HepG2 (cell line): ENCODE results near the gene TMEM270. TPM values are rescaled to one million over a fixed set of nuclear protein-coding genes. Genes with fewer than 3 reads are reported as not detected.

Source experiments
- BORCS8-MEF2B ChIP-seq: sonication (generic); formaldehyde crosslinking; IDR thresholded peaks from 2 replicates; pipeline ENCODE4 v1.8.0; 2022; ENCODE audit warnings: mild to moderate bottlenecking, missing genetic modification reagents
- CAMTA2 ChIP-seq: sonication (generic); formaldehyde crosslinking; IDR thresholded peaks from 2 replicates; pipeline ENCODE4 v1.4.0; 2020; ENCODE audit warnings: mild to moderate bottlenecking, missing genetic modification reagents, borderline replicate concordance
- CSRNP1 ChIP-seq: sonication (generic); formaldehyde crosslinking; IDR thresholded peaks from 2 replicates; pipeline ENCODE4 v1.8.1; 2023; ENCODE audit warnings: mild to moderate bottlenecking, missing genetic modification reagents
- FOXP1 ChIP-seq, 2 experiments: fragments of 450-650 bp in 1 of 2; IDR thresholded peaks; 2 replicates each; pipeline ENCODE4 v1.6.1; 2017 to 2018; ENCODE audit warnings: antibody characterized with exemption in 1 of 2
- NCOA1 ChIP-seq: sonication (generic); formaldehyde crosslinking; IDR thresholded peaks from 2 replicates; pipeline ENCODE4 v1.9.0; 2021; ENCODE audit warnings: missing genetic modification reagents
- NPAS2 ChIP-seq: sonication (generic); formaldehyde crosslinking; IDR thresholded peaks from 2 replicates; pipeline ENCODE4 v1.8.0; 2022; ENCODE audit warnings: mild to moderate bottlenecking, missing genetic modification reagents, borderline replicate concordance
- PATZ1 ChIP-seq: sonication (generic); formaldehyde crosslinking; IDR thresholded peaks from 2 replicates; pipeline ENCODE4 v1.4.0; 2020; ENCODE audit warnings: missing genetic modification reagents
- PHF21A ChIP-seq: sonication (generic); formaldehyde crosslinking; IDR thresholded peaks from 2 replicates; pipeline ENCODE4 v1.5.0; 2020; ENCODE audit warnings: mild to moderate bottlenecking, missing genetic modification reagents
- PPARG ChIP-seq: conservative IDR thresholded peaks from 2 replicates; pipeline ENCODE4 v1.6.1; 2016; ENCODE audit warnings: missing biosample characterization, missing genetic modification reagents
- SP5 ChIP-seq: IDR thresholded peaks from 2 replicates; pipeline ENCODE4 v1.6.1; 2016; ENCODE audit warnings: low read depth, borderline replicate concordance
- TEAD3 ChIP-seq: optimal IDR thresholded peaks from 2 replicates; pipeline ENCODE3; 2016; ENCODE audit warnings: borderline replicate concordance
- ZC3H13 ChIP-seq: sonication (generic); formaldehyde crosslinking; IDR thresholded peaks from 2 replicates; pipeline ENCODE4 v1.8.1; 2023; ENCODE audit warnings: mild to moderate bottlenecking, missing genetic modification reagents, moderate library complexity
- ZMAT3 ChIP-seq: sonication (generic); formaldehyde crosslinking; conservative IDR thresholded peaks from 2 replicates; pipeline ENCODE4 v1.7.0; 2021; ENCODE audit warnings: missing genetic modification reagents
- ZNF33B ChIP-seq: sonication (generic); formaldehyde crosslinking; IDR thresholded peaks from 2 replicates; pipeline ENCODE4 v1.5.1; 2020; ENCODE audit warnings: mild to moderate bottlenecking, missing genetic modification reagents
- ZNF432 ChIP-seq: sonication (generic); formaldehyde crosslinking; IDR thresholded peaks from 2 replicates; pipeline ENCODE4 v1.5.0; 2020; ENCODE audit warnings: missing genetic modification reagents, mild to moderate bottlenecking, borderline replicate concordance
- ZNF496 ChIP-seq: sonication (generic); formaldehyde crosslinking; IDR thresholded peaks from 2 replicates; pipeline ENCODE4 v1.8.1; 2023; ENCODE audit warnings: mild to moderate bottlenecking, moderate library complexity, missing genetic modification reagents; ENCODE audit not compliant: insufficient replicate concordance
- ZNF619 ChIP-seq: sonication (generic); formaldehyde crosslinking; IDR thresholded peaks from 2 replicates; pipeline ENCODE4 v1.4.0; 2020; ENCODE audit warnings: mild to moderate bottlenecking, missing genetic modification reagents
- ZNF691 ChIP-seq: sonication (generic); formaldehyde crosslinking; IDR thresholded peaks from 2 replicates; pipeline ENCODE4 v1.4.0; 2020; ENCODE audit warnings: missing genetic modification reagents, low read depth, mild to moderate bottlenecking, borderline replicate concordance
- ZNF839 ChIP-seq: sonication (generic); formaldehyde crosslinking; IDR thresholded peaks from 2 replicates; pipeline ENCODE4 v1.4.0; 2020; ENCODE audit warnings: missing genetic modification reagents, mild to moderate bottlenecking, borderline replicate concordance
- ZNF878 ChIP-seq: sonication (generic); formaldehyde crosslinking; IDR thresholded peaks from 2 replicates; pipeline ENCODE4 v1.8.1; 2023; ENCODE audit warnings: mild to moderate bottlenecking, missing genetic modification reagents, moderate library complexity
- ZSCAN25 ChIP-seq: sonication (generic); formaldehyde crosslinking; IDR thresholded peaks from 2 replicates; pipeline ENCODE4 v1.8.0; 2022; ENCODE audit warnings: mild to moderate bottlenecking, missing genetic modification reagents
- ZSCAN30 ChIP-seq: sonication (generic); formaldehyde crosslinking; IDR thresholded peaks from 2 replicates; pipeline ENCODE4 v1.5.0; 2020; ENCODE audit warnings: mild to moderate bottlenecking, missing genetic modification reagents
- polyA plus RNA-seq, 8 experiments: library from polyadenylated mRNA; depleted of rRNA in 3 of 8; stranded (reverse) in 7 of 8; unstranded in 1 of 8; fragments of >200 nt; fragmentation: Illumina TruSeq in 4 of 8; extraction: Trizol in 4 of 8; gene quantifications; 2 replicates each; pipeline versions ENCODE4 v1.2.1 to v1.2.3, GENCODE V29; 2011 to 2016; ENCODE audit warnings: low read depth in 4 of 8, missing spikeins in 1 of 8, mixed read lengths in 1 of 8; ENCODE audit not compliant: insufficient read depth in 1 of 8
- total RNA-seq, 5 experiments: library from RNA; depleted of rRNA; stranded (reverse); fragments of >200 nt; fragmentation: Illumina TruSeq; extraction: Trizol; gene quantifications; 2 replicates each; pipeline ENCODE4 v1.2.3, GENCODE V29; 2016; ENCODE audit warnings: low read depth in 1 of 5
- TF ChIP-seq, protein P1 (sequence below): sonication (generic); formaldehyde crosslinking; IDR thresholded peaks from 2 replicates; pipeline ENCODE4 v1.4.0; 2020; ENCODE audit warnings: missing genetic modification reagents

TMEM270 gene
- total and polyA plus RNA-seq, 2 of the 13 experiments (the other 11 are each of a cell fraction or from before 2014, with no cell fraction given), result not detected

GRCh38 chr7:73831834-73832651 lies 28.9 kb upstream of the TMEM270 start (continued):
- TF ChIP-seq ZNF432 (CRISPR knock-in tag) (no peak), SP5 (CRISPR knock-in tag) (peak; percentile 65; the same call in 1 of the 2 replicates), PATZ1 (CRISPR knock-in tag) (peak; percentile 68; the same call in 1 of the 2 replicates), PHF21A (CRISPR knock-in tag) (peak; percentile 52), NPAS2 (no peak), CSRNP1 (0 out of 2 replicates have a peak, but pooled peaks have one; percentile 51), FOXP1 (IDR thresholded peaks at IDR 0.05) (no peak), FOXP1 (CRISPR knock-in tag; IDR thresholded peaks at IDR 0.05) (peak; percentile 60), ZSCAN25 (CRISPR knock-in tag) (no peak; the same call in 1 of the 2 replicates), ZNF839 (CRISPR knock-in tag) (peak; percentile 68; the same call in 1 of the 2 replicates), ZNF619 (CRISPR knock-in tag) (0 out of 2 replicates have a peak, but pooled peaks have one; percentile 17), CAMTA2 (CRISPR knock-in tag) (peak; percentile 52; the same call in 1 of the 2 replicates), ZNF33B (CRISPR knock-in tag) (0 out of 2 replicates have a peak, but pooled peaks have one; percentile 70), ZNF496 (CRISPR knock-in tag) (no peak), ZNF878 (CRISPR knock-in tag) (0 out of 2 replicates have a peak, but pooled peaks have one; percentile 35), NCOA1 (CRISPR knock-in tag) (no peak), ZNF691 (CRISPR knock-in tag) (0 out of 2 replicates have a peak, but pooled peaks have one; percentile 52), ZC3H13 (CRISPR knock-in tag) (0 out of 2 replicates have a peak, but pooled peaks have one; percentile 69), PPARG (0 out of 2 replicates have a peak, but pooled peaks have one; percentile 13), BORCS8-MEF2B (peak; percentile 43; the same call in 1 of the 2 replicates), ZSCAN30 (CRISPR knock-in tag) (no peak), TEAD3 (CRISPR knock-in tag) (no peak), ZMAT3 (CRISPR knock-in tag) (peak; percentile 83)
- TF ChIP-seq, protein P1, sequence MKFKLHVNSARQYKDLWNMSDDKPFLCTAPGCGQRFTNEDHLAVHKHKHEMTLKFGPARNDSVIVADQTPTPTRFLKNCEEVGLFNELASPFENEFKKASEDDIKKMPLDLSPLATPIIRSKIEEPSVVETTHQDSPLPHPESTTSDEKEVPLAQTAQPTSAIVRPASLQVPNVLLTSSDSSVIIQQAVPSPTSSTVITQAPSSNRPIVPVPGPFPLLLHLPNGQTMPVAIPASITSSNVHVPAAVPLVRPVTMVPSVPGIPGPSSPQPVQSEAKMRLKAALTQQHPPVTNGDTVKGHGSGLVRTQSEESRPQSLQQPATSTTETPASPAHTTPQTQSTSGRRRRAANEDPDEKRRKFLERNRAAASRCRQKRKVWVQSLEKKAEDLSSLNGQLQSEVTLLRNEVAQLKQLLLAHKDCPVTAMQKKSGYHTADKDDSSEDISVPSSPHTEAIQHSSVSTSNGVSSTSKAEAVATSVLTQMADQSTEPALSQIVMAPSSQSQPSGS (CRISPR knock-in tag), result no peak
